Measurements from ENCODE around the gene SPATC1L.
A peak's percentile ranks its signal among the peaks of the same experiment; 100 is the strongest.
"Not testable (repeated sequence)": the region's sequence is repeated elsewhere in the genome, so short reads cannot be mapped to it uniquely, and the experiment has no call there.

The SPATC1L gene

DNA sequence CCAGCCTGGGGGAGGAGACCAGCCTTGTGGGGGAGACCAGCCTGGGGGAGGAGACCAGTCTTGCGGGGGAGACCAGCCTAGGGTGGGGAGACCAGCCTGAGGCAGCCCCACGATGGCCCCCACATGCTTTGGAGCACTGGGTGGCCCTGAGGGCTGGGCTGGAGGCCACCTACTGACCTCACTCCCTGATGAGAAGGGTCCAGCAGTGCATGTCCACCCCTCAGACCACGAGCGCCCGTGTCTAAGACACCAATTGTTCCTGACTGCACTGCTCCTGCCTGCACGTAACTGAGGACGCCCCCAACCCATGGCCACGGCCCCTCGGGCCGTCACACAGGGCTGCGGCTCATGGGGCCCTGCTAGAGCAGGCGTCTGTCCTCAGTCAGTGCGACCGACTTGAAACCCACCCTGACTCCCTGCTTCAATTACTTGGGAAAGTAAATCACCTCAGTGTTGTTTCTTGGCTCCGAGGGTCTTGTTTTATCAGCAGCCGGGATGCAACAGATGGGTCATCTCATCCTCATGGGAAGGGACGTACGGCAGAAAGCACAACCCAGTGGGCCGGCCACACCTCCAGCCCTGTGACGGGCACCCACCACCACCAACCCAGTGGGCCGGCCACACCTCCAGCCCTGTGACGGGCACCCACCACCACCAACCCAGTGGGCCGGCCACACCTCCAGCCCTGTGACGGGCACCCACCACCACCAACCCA lies at the start of gene SPATC1L:
Gene SPATC1L (minus strand): TSS at position 550 of the 715 bp plus-strand sequence. CDS start 1,643 bp downstream, outside the sequence.
- Mint-ChIP-seq H3K27me3 (no peaks in the 10 kb centered on the region), H3K27ac (ENCODE audit: low read depth) (peak within 1 kb of the TSS; percentile 26), H3K4me1 (no peaks in the 10 kb centered on the region), H3K4me3 (peak within 1 kb of the TSS; percentile 71), H3K36me3 (ENCODE audit: insufficient read depth) (peaks cover 3% of the 10 kb centered on the region), H3K9me3 (no peaks in the 10 kb centered on the region)
- ATAC-seq (replicated peaks; ENCODE audit: extremely low read depth, poor library complexity, severe bottlenecking), result no peak
- DNase-seq (ENCODE audit: low spot score in 2 of 2), result no peak

DNA sequence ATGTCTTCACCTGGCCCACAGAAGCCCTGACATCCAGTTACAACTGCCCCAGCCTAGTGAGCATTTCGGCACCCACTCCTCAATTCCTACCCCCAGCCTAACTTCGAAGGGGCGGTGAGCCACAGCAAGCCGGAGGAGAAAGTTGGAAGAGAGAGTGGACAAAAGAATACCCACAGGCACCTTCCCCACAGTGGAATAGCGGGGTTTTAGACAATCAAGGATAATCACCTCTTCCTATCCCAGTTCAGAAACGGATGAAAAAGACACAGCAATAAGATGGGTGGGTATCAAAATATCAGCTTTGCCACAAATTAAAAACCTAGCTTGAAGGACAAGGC lies 45.6 kb upstream of the SPATC1L start:
- peaks cover 18% of the 10 kb centered on the region for H3K36me3 Mint-ChIP-seq (ENCODE audit: insufficient read depth)
- H3K27me3 Mint-ChIP-seq, result no peaks in the 10 kb centered on the region
- H3K27ac Mint-ChIP-seq (ENCODE audit: low read depth), result no peak overlapping the region
- H3K9me3 Mint-ChIP-seq, result no peaks in the 10 kb centered on the region
- H3K4me1 Mint-ChIP-seq, result peaks cover 77% of the 10 kb centered on the region
- ATAC-seq (replicated peaks; ENCODE audit: extremely low read depth, poor library complexity, severe bottlenecking) (no peak), DNase-seq (ENCODE audit: low spot score in 2 of 2) (no peak)
- peak overlapping the region; percentile 82 for H3K4me3 Mint-ChIP-seq

DNA sequence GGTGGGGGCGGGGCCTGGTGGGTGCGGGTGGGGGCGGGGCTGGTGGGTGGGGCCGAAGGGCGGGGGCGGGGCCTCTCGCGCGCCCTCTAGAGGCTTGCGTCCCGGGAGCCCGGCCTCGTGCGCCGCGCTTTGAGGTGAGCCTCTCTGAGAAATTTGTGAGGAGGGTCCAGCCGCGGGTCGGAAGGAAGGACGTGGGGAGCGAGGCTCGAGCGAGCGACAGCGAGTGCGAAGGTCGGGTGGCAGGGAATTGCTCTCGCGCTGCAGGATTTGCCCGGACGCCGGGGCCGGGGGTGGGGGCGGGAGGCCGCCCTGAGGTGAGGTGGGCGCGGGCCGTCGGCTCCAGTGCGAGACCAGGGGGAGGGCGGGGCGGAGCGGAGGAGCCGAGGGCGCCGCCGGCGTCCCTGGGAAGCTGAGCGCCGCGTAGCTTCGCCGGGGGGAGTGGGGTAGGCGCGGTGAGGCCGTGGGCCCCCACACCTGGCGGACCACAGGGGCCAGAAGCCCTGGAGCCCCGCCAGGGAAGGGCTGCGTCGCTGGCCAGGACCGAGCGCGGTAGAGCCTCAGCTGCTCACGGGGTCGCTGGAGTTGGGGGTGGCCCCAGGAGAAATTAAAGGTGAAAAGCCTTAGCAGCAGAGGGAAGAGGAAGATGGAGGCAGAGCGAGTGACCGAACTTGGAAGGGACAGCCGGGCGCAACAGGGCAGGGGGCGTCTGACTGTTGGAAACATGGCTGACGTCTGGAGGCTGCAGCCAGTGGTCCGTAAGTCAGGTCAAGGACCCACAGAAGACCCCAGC lies 45.1 kb upstream of the SPATC1L start:
- Mint-ChIP-seq H3K4me1 (peaks cover 74% of the 10 kb centered on the region), H3K27me3 (no peaks in the 10 kb centered on the region), H3K36me3 (ENCODE audit: insufficient read depth) (peaks cover 12% of the 10 kb centered on the region), H3K27ac (ENCODE audit: low read depth) (peak overlapping the region; percentile 91), H3K9me3 (no peaks in the 10 kb centered on the region), H3K4me3 (peak overlapping the region; percentile 82)
- DNase-seq (ENCODE audit: low spot score in 2 of 2) (no peak), ATAC-seq (replicated peaks; ENCODE audit: extremely low read depth, poor library complexity, severe bottlenecking) (peak; percentile 25)

DNA sequence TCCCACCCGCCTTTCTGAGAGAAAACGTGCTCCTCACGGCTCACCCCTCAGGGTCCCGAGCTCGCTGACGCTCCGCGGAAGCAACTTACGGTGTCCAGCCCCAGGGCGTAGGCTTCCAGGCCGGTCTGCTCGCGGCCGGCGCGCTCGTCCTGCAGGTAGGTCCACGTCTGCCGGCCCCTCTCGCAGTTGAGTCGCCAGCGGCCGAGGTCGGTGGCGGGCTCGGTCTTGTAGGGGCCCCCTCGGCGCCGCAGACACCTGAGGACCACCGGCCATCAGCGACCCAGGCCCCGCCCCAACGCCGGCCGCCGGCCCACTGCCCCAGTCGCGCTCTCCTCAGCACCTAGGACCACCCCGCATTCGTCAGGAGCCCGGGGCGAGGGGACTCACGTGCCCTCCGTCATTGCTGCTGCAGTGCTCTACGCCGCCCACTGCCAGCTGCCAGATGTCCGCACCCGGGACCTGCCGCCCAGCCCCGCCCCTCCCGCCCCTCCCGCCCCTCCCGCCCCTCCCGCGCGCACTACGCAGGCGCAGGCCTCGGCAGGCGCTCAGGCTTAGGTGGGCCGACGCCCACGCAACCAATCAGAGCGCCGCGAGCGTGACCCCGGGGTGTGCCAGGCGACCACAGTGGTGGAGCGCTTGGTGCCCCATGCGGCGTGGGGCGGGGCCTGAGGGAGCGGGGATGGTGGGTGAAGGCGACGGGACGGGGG lies 44.2 kb upstream of the SPATC1L start, which contains the start of gene LSS:
Gene LSS (minus strand): TSS at position 430 of the 707 bp plus-strand sequence. CDS start 29 bp downstream, at position 401.
- Mint-ChIP-seq H3K4me3 (peak within 1 kb of the TSS; percentile 82), H3K27me3 (no peaks in the 10 kb centered on the region), H3K27ac (ENCODE audit: low read depth) (peak within 1 kb of the TSS; percentile 91), H3K36me3 (ENCODE audit: insufficient read depth) (peaks cover 10% of the 10 kb centered on the region), H3K9me3 (no peaks in the 10 kb centered on the region), H3K4me1 (peaks cover 68% of the 10 kb centered on the region)
- DNase-seq (ENCODE audit: low spot score in 2 of 2) (peak; percentile 89 to 94), ATAC-seq (replicated peaks; ENCODE audit: extremely low read depth, poor library complexity, severe bottlenecking) (peak; percentile 99)

DNA sequence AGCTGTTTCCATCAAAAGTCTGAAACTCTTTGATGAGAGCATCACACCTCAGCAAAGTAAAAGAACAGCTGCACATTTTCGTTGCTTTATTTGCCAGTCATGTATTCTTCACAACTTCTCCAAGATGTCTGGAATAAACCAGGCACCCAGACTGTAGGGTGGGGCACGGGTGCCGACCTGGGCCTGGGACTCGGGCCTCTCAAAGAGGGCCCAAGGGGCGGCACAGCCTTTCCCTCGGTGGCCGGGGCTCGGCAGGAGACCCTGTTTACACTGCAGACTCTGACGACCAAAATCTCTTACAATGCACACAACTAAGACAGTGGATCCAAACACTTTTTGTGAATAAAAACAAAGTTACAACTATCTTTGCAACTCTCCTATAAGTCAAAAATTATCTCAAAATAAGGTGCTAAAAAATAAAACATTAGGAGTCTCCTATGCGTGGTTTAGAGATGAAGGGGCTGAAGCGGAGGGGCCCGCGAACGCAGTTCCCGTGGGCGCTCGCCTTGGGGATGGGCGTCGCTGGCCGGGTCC lies 43.6 kb upstream of the SPATC1L start:
- peak overlapping the region; percentile 91 for H3K27ac Mint-ChIP-seq (ENCODE audit: low read depth)
- no peaks in the 10 kb centered on the region for H3K9me3 Mint-ChIP-seq
- H3K4me1 Mint-ChIP-seq, result peaks cover 62% of the 10 kb centered on the region
- peak overlapping the region; percentile 82 for H3K4me3 Mint-ChIP-seq
- H3K27me3 Mint-ChIP-seq, result no peaks in the 10 kb centered on the region
- ATAC-seq (replicated peaks; ENCODE audit: extremely low read depth, poor library complexity, severe bottlenecking), result no peak
- peaks cover 10% of the 10 kb centered on the region for H3K36me3 Mint-ChIP-seq (ENCODE audit: insufficient read depth)
- no peak for DNase-seq (ENCODE audit: low spot score in 2 of 2)

DNA sequence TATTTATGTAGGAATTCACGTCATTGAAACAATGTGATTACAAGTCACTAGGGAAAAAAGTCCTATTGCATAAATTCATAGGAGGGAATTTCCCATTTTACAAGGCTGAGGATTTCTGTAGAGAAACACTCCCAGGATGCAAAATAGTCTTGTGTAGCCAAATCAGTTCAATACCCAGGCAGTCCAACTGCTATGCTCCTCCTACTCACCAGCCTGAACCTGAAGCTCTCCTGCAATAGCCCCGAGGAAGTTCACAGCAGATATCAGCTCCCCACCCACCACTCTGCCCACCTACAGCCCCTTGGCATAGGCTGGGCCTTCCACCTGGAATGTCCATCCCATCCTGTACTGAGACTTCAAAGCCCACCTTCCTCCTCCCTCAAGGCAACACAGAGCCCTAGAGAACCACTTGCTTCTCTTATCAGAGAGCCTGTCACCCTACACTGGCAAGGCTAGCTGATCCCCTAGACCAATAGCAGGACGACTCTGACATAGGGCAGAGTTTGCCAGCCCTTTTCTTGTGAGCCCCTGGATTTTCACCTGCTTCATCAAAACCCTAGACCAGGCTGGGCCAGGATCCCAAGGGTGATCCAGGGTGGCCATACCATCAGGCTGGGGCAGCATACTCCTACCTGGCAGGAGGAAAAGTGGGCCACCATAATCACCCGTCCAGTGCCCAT lies 42.8 kb upstream of the SPATC1L start:
- Mint-ChIP-seq H3K27ac (ENCODE audit: low read depth) (peak overlapping the region; percentile 91), H3K27me3 (no peaks in the 10 kb centered on the region), H3K4me3 (peak overlapping the region; percentile 82), H3K9me3 (no peaks in the 10 kb centered on the region), H3K4me1 (peaks cover 58% of the 10 kb centered on the region), H3K36me3 (ENCODE audit: insufficient read depth) (peaks cover 11% of the 10 kb centered on the region)
- ATAC-seq (replicated peaks; ENCODE audit: extremely low read depth, poor library complexity, severe bottlenecking) (no peak), DNase-seq (ENCODE audit: low spot score in 2 of 2) (no peak)

DNA sequence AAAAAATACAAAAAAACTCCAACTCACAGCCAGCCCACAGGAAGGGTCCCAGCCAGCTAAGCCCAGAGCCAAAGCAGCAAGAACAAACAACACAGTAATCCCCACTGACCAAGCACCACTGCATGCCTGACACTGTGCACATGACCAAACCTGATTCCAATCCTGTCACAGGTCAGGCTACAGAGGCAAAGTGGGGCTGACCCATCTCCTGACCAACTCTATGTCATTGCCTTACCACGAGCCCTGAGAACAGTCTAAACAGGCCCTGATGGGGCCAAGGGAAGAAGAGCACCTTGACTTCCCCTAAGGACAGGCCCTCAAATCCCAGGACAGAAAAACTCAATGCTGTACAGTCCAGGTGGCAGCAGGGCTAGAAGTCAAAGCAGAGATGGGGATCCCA lies 41.9 kb upstream of the SPATC1L start:
- ATAC-seq (replicated peaks; ENCODE audit: extremely low read depth, poor library complexity, severe bottlenecking) (no peak), DNase-seq (ENCODE audit: low spot score in 2 of 2) (no peak)
- Mint-ChIP-seq H3K27me3 (no peaks in the 10 kb centered on the region), H3K4me3 (no peak overlapping the region), H3K36me3 (ENCODE audit: insufficient read depth) (peaks cover 11% of the 10 kb centered on the region), H3K27ac (ENCODE audit: low read depth) (no peak overlapping the region), H3K9me3 (no peaks in the 10 kb centered on the region), H3K4me1 (peaks cover 52% of the 10 kb centered on the region)

DNA sequence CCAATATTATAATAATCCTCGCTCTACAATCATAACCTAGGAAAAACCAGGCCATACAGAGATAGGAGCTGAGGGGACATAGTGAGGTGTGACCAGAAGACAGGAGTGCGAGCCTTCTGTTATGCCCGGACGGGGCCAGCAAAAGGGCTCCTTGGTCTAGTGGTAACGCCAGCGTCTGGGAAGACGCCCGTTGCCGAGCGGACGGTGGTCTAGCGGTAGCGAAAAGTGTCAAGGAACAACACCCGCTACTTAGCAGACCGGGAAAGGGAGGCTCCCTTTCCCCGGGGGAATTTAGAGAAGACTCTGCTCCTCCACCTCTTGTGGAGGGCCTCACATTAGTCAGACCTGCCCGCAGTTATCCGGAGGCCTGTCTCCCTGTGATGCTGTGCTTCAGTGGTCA lies 39.4 kb upstream of the SPATC1L start:
- not testable (repeated sequence) for DNase-seq (ENCODE audit: low spot score in 2 of 2); H3K27me3 Mint-ChIP-seq; H3K4me3 Mint-ChIP-seq; H3K9me3 Mint-ChIP-seq; H3K27ac Mint-ChIP-seq (ENCODE audit: low read depth); ATAC-seq (replicated peaks; ENCODE audit: extremely low read depth, poor library complexity, severe bottlenecking)
- Mint-ChIP-seq H3K4me1 (peaks cover 46% of the 10 kb centered on the region), H3K36me3 (ENCODE audit: insufficient read depth) (peaks cover 17% of the 10 kb centered on the region)

DNA sequence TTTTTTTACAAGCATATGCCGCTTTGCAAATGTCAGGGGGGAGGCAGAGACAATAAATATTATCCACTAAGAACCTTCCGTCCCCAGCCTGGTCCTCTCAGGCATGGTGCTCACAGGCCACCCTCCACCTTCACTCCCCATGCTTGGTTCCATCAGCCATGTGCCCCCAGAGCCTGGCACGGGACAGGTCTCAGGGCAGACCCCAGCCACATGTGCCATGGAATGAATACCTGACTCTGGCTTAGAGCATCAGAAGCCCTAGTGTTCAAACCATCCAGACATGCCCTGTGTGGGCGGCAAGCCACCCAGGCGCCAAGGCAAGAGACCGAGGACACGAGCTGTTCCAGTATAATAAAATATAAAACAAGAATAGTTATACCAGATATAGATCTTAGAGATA lies 39.0 kb upstream of the SPATC1L start:
- Mint-ChIP-seq H3K9me3 (no peaks in the 10 kb centered on the region), H3K4me1 (peaks cover 46% of the 10 kb centered on the region), H3K27ac (ENCODE audit: low read depth) (no peak overlapping the region), H3K27me3 (no peaks in the 10 kb centered on the region), H3K4me3 (no peak overlapping the region), H3K36me3 (ENCODE audit: insufficient read depth) (peaks cover 17% of the 10 kb centered on the region)
- DNase-seq (ENCODE audit: low spot score in 2 of 2) (no peak), ATAC-seq (replicated peaks; ENCODE audit: extremely low read depth, poor library complexity, severe bottlenecking) (no peak)

DNA sequence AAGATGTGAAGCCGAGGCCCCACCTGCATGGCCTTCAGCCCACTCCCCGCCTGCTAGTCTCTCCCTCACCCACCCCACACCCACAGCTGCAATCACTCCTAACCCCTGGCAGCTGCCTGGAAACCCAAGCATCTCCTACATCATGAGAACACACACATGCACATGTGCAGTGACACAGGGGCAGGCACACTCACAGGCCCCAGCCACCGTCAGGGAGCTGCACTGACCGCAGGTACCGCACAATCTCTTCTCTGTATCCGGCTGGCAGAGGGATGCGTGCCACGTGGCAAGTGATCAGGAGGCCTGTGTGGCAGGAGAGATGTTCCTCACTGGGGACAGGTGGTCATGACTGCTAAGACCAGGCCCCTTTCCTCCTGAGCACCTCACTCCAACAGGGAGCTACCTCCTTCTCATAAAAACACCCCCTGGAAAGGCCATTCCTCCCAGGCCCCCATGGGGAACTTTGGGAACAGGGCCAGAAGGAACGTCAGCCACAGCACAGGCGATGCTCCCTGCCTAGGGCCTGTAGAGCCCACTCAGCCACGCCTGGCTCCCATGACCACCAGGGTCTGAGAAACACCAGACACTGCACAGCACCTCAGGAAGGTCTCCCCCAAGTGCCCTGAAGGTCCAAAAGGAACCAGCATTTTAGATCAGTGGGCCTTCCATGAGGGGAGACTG lies 38.3 kb upstream of the SPATC1L start:
- Mint-ChIP-seq H3K36me3 (ENCODE audit: insufficient read depth) (peaks cover 15% of the 10 kb centered on the region), H3K9me3 (no peaks in the 10 kb centered on the region), H3K27ac (ENCODE audit: low read depth) (no peak overlapping the region), H3K4me3 (no peak overlapping the region), H3K27me3 (no peaks in the 10 kb centered on the region), H3K4me1 (peaks cover 41% of the 10 kb centered on the region)
- no peak for DNase-seq (ENCODE audit: low spot score in 2 of 2)
- ATAC-seq (replicated peaks; ENCODE audit: extremely low read depth, poor library complexity, severe bottlenecking), result no peak

DNA sequence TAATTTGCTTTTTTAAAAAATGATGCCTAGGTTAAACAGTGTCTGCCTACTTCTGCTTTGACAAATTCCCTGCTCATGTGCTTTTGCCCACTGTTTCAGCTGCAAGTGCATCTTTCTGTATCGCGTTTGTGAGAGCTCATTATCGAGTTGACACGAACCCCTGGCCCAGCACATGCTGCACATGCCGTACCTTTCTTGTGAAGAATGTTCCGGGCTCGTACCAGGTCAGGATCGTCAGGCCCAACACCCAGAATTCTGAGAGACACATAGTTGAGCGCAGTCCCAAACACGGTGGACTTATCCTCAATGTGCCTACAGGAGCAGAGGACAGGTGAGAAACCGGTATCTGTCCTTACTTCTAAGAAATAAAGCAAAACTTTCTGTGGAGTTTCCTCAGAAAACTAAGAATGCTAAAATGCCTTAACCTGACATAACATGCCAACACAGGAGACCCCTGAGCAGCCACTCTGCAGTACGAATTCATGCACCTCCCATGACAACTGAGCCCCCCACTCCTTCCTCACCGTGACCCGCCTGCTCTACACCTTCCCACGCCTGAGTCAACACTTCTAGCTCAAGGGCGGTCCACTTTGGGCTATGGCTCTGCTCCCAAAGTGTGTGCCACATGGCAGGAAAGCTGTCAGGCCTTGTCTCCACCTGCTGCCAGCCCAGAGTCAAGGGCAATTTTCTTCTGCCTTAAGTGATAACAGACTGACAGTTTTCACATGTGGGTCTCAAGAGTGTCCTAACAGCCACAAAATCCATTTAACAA lies 37.6 kb upstream of the SPATC1L start:
- Mint-ChIP-seq H3K27ac (ENCODE audit: low read depth) (no peak overlapping the region), H3K9me3 (no peaks in the 10 kb centered on the region), H3K27me3 (no peaks in the 10 kb centered on the region), H3K4me1 (peaks cover 34% of the 10 kb centered on the region), H3K4me3 (no peak overlapping the region), H3K36me3 (ENCODE audit: insufficient read depth) (peaks cover 15% of the 10 kb centered on the region)
- no peak for ATAC-seq (replicated peaks; ENCODE audit: extremely low read depth, poor library complexity, severe bottlenecking)
- DNase-seq (ENCODE audit: low spot score in 2 of 2), result no peak

Measured in central memory CD8-positive, alpha-beta T cell (primary cell).